NCI-H510A (cell line): Measurements from ENCODE around the gene SAPCD1.
"Not testable (repeated sequence)": the region's sequence is repeated elsewhere in the genome, so short reads cannot be mapped to it uniquely, and the experiment has no call there.

Experiments used
- DNase-seq: peaks from one replicate; lab custom pipeline; 2025; lab: John Stamatoyannopoulos, UW

SAPCD1 gene

GRCh38 chr6:31801031-31801927, 38.8 kb downstream of the SAPCD1 start:
- not testable (repeated sequence) for DNase-seq

DNA sequence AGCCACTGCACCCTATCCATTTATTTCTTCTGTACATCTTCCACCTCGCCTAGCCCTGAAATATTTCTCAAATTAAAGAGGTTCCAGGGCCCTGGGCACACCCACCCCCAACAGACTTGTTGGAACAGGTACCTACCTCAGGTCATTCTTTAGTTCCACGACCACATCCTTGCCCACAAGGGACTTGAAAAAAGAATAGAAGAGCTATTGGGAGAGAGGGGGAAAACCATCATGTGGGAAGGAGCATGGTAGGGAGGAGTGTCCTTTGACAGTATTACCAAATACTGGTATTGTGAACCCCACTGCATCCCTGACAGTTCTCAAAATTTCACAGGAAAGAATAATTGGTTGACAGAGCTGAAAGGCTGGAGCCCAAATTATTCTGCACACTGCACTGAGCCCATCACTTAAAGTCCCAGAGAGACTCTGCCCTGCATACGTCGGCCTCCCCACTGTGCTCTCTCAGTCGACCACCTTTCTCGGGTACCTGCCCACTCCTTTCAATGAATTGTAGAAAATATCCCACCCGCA, 43.5 kb downstream of the SAPCD1 start:
- DNase-seq: no peak

DNA sequence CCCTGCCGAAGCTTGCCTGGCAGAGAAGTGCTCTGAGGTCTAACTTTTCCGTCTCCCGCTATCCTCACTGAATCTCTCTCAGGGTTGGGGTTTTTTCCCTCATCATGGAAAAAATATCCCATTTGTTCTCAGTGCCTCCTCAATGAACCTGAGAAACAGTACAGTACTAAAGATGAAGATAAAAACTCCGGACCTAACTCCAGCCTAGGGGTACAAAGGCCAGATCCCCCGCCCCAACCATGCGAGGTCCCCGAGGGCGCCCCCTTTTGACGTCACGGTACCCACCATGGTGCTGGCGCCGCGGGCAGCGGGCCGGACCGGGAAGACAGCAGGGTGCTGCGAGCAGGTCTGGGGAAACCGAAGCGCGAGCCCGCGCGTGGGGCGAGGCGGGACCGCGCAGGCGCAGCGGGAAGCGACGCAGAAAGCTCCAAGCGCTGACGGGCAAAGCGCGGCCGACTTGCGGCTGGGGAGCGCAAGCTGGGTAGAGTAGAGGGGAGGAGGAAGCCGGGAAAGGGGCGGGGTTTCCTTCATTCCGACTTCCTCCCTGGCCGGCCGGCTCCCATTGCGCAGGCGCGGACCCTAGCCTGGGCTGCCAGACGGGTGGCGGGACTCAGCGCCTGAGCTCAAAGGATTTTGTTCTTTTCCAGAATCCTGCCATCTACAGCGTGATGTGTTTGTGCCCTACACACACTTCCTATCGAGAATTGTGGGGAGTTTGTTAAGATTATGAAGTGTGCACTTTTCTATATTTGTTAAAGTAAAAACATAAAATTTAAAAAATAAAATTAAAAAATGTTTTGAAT, 44.2 kb downstream of the SAPCD1 start, which contains the start of gene LSM2:
LSM2 (minus strand) TSS at position 497 of the 803 bp plus-strand sequence; CDS start at position 288, 209 bp downstream.
- DNase-seq: peak; percentile 92

- DNase-seq: not testable (repeated sequence)
Measured at GRCh38 chr6:31808599-31808998, 46.1 kb downstream of the SAPCD1 start.

GRCh38 chr6:31811645-31812044, 49.2 kb downstream of the SAPCD1 start:
- no peak for DNase-seq

- no peak for DNase-seq
Measured at GRCh38 chr6:31813465-31813849, 51.0 kb downstream of the SAPCD1 start.
